SU-DHL-6 (cell line): ENCODE results near the gene ZNF200.

Experiments
- H2AFZ ChIP-seq: fragments of 200-600 bp; sonication (generic); 2 replicates; pipeline ENCODE4 v1.6.1; 2014; ENCODE audit warnings: low read depth, mild to moderate bottlenecking, moderate library complexity, mixed read lengths, antibody characterized with exemption, low read length; ENCODE audit not compliant: severe bottlenecking
- H3F3A ChIP-seq: fragments of 200-600 bp; shearing (Covaris generic); 2 replicates; pipeline ENCODE4 v1.6.0; 2016; ENCODE audit warnings: antibody characterized with exemption, mild to moderate bottlenecking; ENCODE audit not compliant: insufficient read depth
- H3K27ac ChIP-seq: fragments of 200-600 bp; sonication (generic); 2 replicates; pipeline ENCODE4 v1.5.1; 2016; ENCODE audit warnings: low read depth, mild to moderate bottlenecking, low read length, moderate library complexity, mixed read lengths
- H3K27me3 ChIP-seq: fragments of 200-600 bp; sonication (generic), shearing (Covaris generic); 2 replicates; pipeline ENCODE4 v1.6.0; 2014; ENCODE audit warnings: mild to moderate bottlenecking, low read length
- H3K36me3 ChIP-seq: fragments of 200-600 bp; sonication (generic); 2 replicates; pipeline ENCODE4 v1.6.1; 2014; ENCODE audit warnings: mild to moderate bottlenecking, low read length, mixed read lengths
- H3K4me2 ChIP-seq: fragments of 300-600, 200-600 bp; shearing (Covaris generic), sonication (generic); 2 replicates; pipeline ENCODE4 v1.6.0; 2014; ENCODE audit warnings: low read length, low read depth, mild to moderate bottlenecking; ENCODE audit not compliant: poor library complexity, severe bottlenecking
- H3K4me3 ChIP-seq: fragments of 200-600 bp; sonication (generic); 2 replicates; pipeline ENCODE4 v1.5.1; 2014; ENCODE audit warnings: antibody characterized with exemption, low read length, mild to moderate bottlenecking, mixed read lengths; ENCODE audit not compliant: insufficient read depth, poor library complexity, severe bottlenecking
- H3K79me2 ChIP-seq: fragments of 200-600 bp; sonication (generic); 2 replicates; pipeline ENCODE4 v1.6.1; 2014; ENCODE audit warnings: mild to moderate bottlenecking, low read length, moderate library complexity; ENCODE audit not compliant: insufficient read depth
- H3K9ac ChIP-seq: fragments of 200-600 bp; sonication (generic); 2 replicates; pipeline ENCODE4 v1.7.0; 2014; ENCODE audit warnings: mild to moderate bottlenecking, low read length
- H3K9me2 ChIP-seq: fragments of 200-600 bp; sonication (generic); replicated peaks from 2 replicates; pipeline ENCODE4 v1.6.1; 2014; ENCODE audit warnings: low read length; ENCODE audit not compliant: insufficient read depth
- H3K9me3 ChIP-seq: fragments of 200-600 bp; sonication (generic); 2 replicates; pipeline ENCODE4 v1.6.1; 2014; ENCODE audit warnings: low read length, mixed read lengths; ENCODE audit not compliant: insufficient read depth
- H4K20me1 ChIP-seq: fragments of 200-600 bp; sonication (generic); 2 replicates; pipeline ENCODE4 v1.6.1; 2014; ENCODE audit warnings: low read depth, mild to moderate bottlenecking, antibody characterized with exemption, low read length, moderate library complexity, mixed read lengths
- EZH2phosphoT487 ChIP-seq: fragments of 200-600 bp; sonication (generic), shearing (Covaris generic); conservative IDR thresholded peaks from 2 replicates; pipeline ENCODE4 v1.6.1; 2018; ENCODE audit warnings: mild to moderate bottlenecking, antibody characterized with exemption, low read length, moderate library complexity, mixed read lengths
- TF ChIP-seq, protein P1 (sequence below): fragments of 200-600 bp; sonication (generic); IDR thresholded peaks from one replicate; pipeline ENCODE4 v1.5.1; 2017; ENCODE audit warnings: antibody characterized with exemption, mild to moderate bottlenecking, low read length, moderate library complexity; ENCODE audit not compliant: insufficient read depth, poor library complexity, severe bottlenecking

ZNF200 gene

GRCh38 chr16:3241761-3242160 is 6.8 kb upstream of the ZNF200 start:
- Histone ChIP-seq H3K36me3 (no peaks in the 10 kb centered on the region), H3K9me3 (no peaks in the 10 kb centered on the region), H3K79me2 (no peaks in the 10 kb centered on the region), H3K4me3 (no peak overlapping the region), H3F3A (peaks cover 2% of the 10 kb centered on the region; the same call in 1 of the 2 replicates), H3K9ac (no peak overlapping the region), H3K27me3 (no peaks in the 10 kb centered on the region), H4K20me1 (no peaks in the 10 kb centered on the region), H3K27ac (no peak overlapping the region), H3K4me2 (no peak overlapping the region), H3K9me2 (no peaks in the 10 kb centered on the region), H2AFZ (no peak overlapping the region)
- TF ChIP-seq EZH2phosphoT487: no peak
- TF ChIP-seq, protein P1, sequence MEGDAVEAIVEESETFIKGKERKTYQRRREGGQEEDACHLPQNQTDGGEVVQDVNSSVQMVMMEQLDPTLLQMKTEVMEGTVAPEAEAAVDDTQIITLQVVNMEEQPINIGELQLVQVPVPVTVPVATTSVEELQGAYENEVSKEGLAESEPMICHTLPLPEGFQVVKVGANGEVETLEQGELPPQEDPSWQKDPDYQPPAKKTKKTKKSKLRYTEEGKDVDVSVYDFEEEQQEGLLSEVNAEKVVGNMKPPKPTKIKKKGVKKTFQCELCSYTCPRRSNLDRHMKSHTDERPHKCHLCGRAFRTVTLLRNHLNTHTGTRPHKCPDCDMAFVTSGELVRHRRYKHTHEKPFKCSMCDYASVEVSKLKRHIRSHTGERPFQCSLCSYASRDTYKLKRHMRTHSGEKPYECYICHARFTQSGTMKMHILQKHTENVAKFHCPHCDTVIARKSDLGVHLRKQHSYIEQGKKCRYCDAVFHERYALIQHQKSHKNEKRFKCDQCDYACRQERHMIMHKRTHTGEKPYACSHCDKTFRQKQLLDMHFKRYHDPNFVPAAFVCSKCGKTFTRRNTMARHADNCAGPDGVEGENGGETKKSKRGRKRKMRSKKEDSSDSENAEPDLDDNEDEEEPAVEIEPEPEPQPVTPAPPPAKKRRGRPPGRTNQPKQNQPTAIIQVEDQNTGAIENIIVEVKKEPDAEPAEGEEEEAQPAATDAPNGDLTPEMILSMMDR: no peak

DNA sequence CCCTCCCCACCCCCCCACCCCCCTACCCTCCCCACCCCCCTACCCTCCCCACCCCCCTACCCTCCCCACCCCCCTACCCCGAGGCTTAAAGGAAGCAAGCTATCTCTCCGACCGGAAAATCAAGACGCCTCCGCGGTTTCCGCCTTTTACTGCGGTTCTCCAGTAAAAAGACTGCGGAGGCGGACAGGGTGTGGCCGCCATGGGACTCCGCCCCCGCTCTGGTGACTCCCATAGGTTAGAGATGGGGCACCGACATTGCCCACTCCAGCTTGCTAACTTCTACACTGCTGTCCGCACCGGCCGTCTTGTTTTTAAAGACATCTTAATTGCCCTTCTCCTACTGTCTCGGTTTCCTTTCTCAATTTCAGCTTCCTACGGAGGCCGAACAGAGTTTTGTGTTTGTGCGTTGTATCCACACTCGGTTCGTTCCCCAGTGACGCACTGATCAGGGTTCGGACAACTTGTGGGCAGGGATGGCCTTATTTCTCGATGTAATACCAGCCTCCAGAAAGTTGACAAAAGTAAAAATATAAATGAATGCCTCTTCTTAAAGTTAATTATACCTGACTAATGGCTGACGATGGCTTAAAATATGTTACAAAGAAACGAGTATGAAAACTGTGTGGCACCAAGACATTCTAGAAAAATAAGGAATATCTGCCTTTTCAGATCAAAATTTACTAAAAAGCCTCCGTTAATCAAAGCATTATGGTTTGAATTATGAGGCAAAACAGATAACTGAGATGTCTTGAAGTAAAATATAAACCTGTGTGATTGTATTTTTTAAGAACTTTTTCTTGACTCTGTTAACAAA is 1.1 kb upstream of the ZNF200 start:
- Histone ChIP-seq H3K9me3 (peaks cover 3% of the 10 kb centered on the region; the same call in 1 of the 2 replicates), H3K36me3 (peaks cover 16% of the 10 kb centered on the region), H3F3A (peaks cover 14% of the 10 kb centered on the region), H3K9me2 (no peaks in the 10 kb centered on the region), H2AFZ (no peak overlapping the region), H4K20me1 (no peaks in the 10 kb centered on the region), H3K9ac (no peak overlapping the region), H3K4me3 (no peak overlapping the region), H3K27me3 (no peaks in the 10 kb centered on the region), H3K27ac (no peak overlapping the region; the same call in 1 of the 2 replicates), H3K79me2 (peaks cover 10% of the 10 kb centered on the region; the same call in 1 of the 2 replicates), H3K4me2 (no peak overlapping the region)
- TF ChIP-seq EZH2phosphoT487: no peak
- TF ChIP-seq, protein P1: no peak

- H3K4me2 ChIP-seq: peak overlapping the region; percentile 63
- H3K9ac ChIP-seq: peak overlapping the region; percentile 81
- peaks cover 3% of the 10 kb centered on the region; the same call in 1 of the 2 replicates for H3K9me3 ChIP-seq
- peaks cover 31% of the 10 kb centered on the region for H3K36me3 ChIP-seq
- H3F3A ChIP-seq: peaks cover 14% of the 10 kb centered on the region
- H3K27me3 ChIP-seq: no peaks in the 10 kb centered on the region
- peak overlapping the region; percentile 91 for H3K27ac ChIP-seq
- peaks cover 10% of the 10 kb centered on the region; the same call in 1 of the 2 replicates for H3K79me2 ChIP-seq
- no peaks in the 10 kb centered on the region for H4K20me1 ChIP-seq
- H3K4me3 ChIP-seq: peak overlapping the region; percentile 88
- H2AFZ ChIP-seq: peak overlapping the region; percentile 52
- TF ChIP-seq, protein P1: no peak
- TF ChIP-seq EZH2phosphoT487: no peak
- no peaks in the 10 kb centered on the region for H3K9me2 ChIP-seq
Observed at GRCh38 chr16:3234543-3234856, 458 bp downstream of the ZNF200 start.
